Measurements from ENCODE around the gene PACRG.

Gene PACRG

GRCh38 chr6:163113358-163113962, 385.7 kb downstream of the PACRG start:
- no peak for DNase-seq (ENCODE audit: low read depth)
- TF ChIP-seq CTCF (IDR thresholded peaks at IDR 0.05; ENCODE audit: control insufficient read depth, insufficient read depth, low read depth, low read length, missing control alignments) = no peak
- no peak overlapping the region for H3K4me3 ChIP-seq (ENCODE audit: control insufficient read depth, low read depth, low read length)

- TF ChIP-seq CTCF (IDR thresholded peaks at IDR 0.05; ENCODE audit: control insufficient read depth, insufficient read depth, low read depth, low read length, missing control alignments) = no peak
- no peak overlapping the region for H3K4me3 ChIP-seq (ENCODE audit: control insufficient read depth, low read depth, low read length)
- no peak for DNase-seq (ENCODE audit: low read depth)
Observed at GRCh38 chr6:163118941-163119340, 391.2 kb downstream of the PACRG start.

GRCh38 chr6:163120223-163120622, 392.4 kb downstream of the PACRG start:
- no peak for DNase-seq (ENCODE audit: low read depth)
- H3K4me3 ChIP-seq (ENCODE audit: control insufficient read depth, low read depth, low read length) = no peak overlapping the region
- TF ChIP-seq CTCF (IDR thresholded peaks at IDR 0.05; ENCODE audit: control insufficient read depth, insufficient read depth, low read depth, low read length, missing control alignments) = no peak

GRCh38 chr6:163121270-163121669, 393.5 kb downstream of the PACRG start:
- DNase-seq (ENCODE audit: low read depth) = no peak
- H3K4me3 ChIP-seq (ENCODE audit: control insufficient read depth, low read depth, low read length) = no peak overlapping the region
- no peak for TF ChIP-seq CTCF (IDR thresholded peaks at IDR 0.05; ENCODE audit: control insufficient read depth, insufficient read depth, low read depth, low read length, missing control alignments)

- no peak overlapping the region for H3K4me3 ChIP-seq (ENCODE audit: control insufficient read depth, low read depth, low read length)
- TF ChIP-seq CTCF (IDR thresholded peaks at IDR 0.05; ENCODE audit: control insufficient read depth, insufficient read depth, low read depth, low read length, missing control alignments) = no peak
- no peak for DNase-seq (ENCODE audit: low read depth)
Observed at GRCh38 chr6:163122365-163122764, 394.6 kb downstream of the PACRG start.

- no peak for TF ChIP-seq CTCF (IDR thresholded peaks at IDR 0.05; ENCODE audit: control insufficient read depth, insufficient read depth, low read depth, low read length, missing control alignments)
- H3K4me3 ChIP-seq (ENCODE audit: control insufficient read depth, low read depth, low read length) = no peak overlapping the region
- DNase-seq (ENCODE audit: low read depth) = no peak
Observed at GRCh38 chr6:163123098-163123497, 395.3 kb downstream of the PACRG start.

GRCh38 chr6:163126741-163127140, 399.0 kb downstream of the PACRG start:
- TF ChIP-seq CTCF (IDR thresholded peaks at IDR 0.05; ENCODE audit: control insufficient read depth, insufficient read depth, low read depth, low read length, missing control alignments) = no peak
- DNase-seq (ENCODE audit: low read depth) = no peak
- no peak overlapping the region for H3K4me3 ChIP-seq (ENCODE audit: control insufficient read depth, low read depth, low read length)
